ENCODE results near the gene PTH1R.

DNA sequence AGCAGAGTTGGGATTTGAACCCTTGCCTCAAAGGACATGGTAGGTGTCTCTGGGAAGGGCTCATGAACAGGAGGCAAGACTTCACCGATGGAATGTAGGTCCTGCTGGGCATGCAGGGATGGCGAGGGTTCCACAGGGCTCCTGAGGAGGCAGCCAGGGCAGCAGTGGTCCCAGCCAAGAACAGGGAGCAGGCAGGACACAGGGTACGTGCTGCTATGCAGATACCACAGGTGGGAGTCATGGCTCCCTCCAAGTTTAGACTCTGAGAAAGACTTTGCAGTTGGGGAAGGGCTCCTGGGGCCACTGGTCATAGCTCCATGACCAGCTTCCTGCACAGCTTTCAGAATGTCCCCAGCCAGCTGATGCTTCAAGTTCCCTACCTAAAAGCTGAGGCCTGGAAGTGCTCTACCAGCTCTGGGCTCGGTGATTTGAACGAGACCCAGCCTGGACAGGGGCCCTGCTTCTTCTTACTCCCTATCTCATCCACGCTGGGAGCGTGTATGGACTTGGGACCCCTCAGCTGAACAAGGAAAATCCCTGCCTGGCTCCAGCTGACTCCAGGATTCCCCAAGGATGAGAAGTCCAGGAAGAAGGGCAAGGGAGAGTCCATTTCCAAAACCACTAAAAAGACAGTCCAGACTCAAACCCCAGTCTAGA lies 15.0 kb upstream of the PTH1R start:
- TF ChIP-seq, protein P1, sequence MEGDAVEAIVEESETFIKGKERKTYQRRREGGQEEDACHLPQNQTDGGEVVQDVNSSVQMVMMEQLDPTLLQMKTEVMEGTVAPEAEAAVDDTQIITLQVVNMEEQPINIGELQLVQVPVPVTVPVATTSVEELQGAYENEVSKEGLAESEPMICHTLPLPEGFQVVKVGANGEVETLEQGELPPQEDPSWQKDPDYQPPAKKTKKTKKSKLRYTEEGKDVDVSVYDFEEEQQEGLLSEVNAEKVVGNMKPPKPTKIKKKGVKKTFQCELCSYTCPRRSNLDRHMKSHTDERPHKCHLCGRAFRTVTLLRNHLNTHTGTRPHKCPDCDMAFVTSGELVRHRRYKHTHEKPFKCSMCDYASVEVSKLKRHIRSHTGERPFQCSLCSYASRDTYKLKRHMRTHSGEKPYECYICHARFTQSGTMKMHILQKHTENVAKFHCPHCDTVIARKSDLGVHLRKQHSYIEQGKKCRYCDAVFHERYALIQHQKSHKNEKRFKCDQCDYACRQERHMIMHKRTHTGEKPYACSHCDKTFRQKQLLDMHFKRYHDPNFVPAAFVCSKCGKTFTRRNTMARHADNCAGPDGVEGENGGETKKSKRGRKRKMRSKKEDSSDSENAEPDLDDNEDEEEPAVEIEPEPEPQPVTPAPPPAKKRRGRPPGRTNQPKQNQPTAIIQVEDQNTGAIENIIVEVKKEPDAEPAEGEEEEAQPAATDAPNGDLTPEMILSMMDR (IDR thresholded peaks at IDR 0.05; ENCODE audit: low read depth, low read length, poor library complexity, severe bottlenecking) = no peak
- TF ChIP-seq EZH2phosphoT487 (IDR thresholded peaks at IDR 0.05; ENCODE audit: borderline replicate concordance, low read length) = no peak
